DMS53 treated with DMSO at 0.1 percent for 48 hours (cell line): ENCODE data around the gene OR10H5.
"Not testable (repeated sequence)": the region's sequence is repeated elsewhere in the genome, so short reads cannot be mapped to it uniquely, and the experiment has no call there.

ENCODE experiments used
- DNase-seq: peaks from one replicate; lab custom pipeline; 2025; ENCODE audit not compliant: unreplicated experiment; lab: John Stamatoyannopoulos, UW

The OR10H5 gene, protein sequence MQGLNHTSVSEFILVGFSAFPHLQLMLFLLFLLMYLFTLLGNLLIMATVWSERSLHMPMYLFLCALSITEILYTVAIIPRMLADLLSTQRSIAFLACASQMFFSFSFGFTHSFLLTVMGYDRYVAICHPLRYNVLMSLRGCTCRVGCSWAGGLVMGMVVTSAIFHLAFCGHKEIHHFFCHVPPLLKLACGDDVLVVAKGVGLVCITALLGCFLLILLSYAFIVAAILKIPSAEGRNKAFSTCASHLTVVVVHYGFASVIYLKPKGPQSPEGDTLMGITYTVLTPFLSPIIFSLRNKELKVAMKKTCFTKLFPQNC

DNA sequence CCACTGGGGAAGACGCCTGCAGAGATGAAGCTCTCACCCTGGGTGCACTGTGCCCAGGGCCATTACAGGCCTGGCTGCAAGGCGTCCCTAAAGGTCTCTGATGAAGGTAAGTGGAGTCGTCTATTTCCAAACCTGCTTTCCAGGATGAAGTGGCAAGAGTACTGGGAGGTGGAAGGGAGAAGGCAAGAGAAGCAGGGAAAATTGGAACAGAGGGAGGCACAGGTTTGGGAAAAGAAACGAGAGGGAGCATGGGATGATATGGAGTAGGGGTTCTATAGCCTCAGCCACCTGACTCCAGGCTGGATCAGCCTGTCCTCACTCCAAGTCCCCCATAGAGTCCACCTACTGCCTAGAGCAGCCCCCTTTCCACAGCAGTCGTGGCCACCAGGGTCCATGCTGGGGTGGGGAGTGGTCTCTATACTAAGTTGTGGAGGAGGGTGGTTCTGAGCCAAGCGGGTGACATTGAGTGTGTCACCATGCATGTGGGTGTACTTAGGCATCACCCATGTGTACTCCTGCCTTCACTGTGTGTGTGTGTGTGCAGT is at the start of gene OR10H5:
Gene OR10H5 (plus strand): TSS at position 51 of the 545 bp plus-strand sequence. CDS start 6,388 bp downstream, outside the sequence.
- no peak for DNase-seq

DNA sequence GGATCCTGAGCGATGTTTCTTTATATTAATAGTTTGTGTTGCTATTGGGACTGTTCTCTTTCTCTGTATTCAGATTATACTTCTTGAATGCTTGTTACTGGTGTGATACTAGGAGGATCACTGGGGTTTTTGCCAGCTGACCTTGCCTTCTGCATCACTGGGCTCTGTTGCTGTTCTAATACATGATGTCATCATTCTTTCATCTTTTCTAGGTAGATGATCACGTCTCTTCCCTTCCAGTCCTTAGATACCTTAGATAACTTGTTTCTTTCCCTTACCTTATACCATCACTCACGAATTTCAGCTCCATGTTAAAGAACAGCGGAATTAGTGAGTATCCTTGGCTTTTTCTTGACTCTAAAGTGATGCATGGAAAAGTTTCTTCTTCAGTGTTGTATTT is 49.7 kb upstream of the OR10H5 start, which contains the start of gene OR10H3:
Gene OR10H3 (plus strand): TSS at position 264 of the 400 bp plus-strand sequence. CDS start 3,408 bp downstream, outside the sequence.
- DNase-seq = no peak

DNA sequence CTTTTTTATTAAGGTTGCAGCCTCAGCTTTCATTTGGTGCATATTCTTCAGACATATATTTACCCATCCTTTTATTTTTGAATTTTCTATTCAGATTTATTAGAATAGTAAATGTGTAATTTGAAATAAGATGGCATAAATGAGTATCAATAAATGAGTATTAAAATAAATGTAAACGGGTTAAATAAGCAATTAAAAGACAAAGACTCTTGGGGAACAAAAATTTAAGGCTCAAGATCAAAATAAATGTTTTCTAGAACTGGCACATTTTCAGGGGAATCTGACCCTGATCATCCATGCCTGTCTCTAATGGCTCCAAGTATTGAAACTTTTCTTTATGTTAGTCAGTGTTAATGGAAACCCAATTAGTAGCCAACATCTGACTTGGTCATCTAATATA is 46.7 kb upstream of the OR10H5 start:
- no peak for DNase-seq

DNA sequence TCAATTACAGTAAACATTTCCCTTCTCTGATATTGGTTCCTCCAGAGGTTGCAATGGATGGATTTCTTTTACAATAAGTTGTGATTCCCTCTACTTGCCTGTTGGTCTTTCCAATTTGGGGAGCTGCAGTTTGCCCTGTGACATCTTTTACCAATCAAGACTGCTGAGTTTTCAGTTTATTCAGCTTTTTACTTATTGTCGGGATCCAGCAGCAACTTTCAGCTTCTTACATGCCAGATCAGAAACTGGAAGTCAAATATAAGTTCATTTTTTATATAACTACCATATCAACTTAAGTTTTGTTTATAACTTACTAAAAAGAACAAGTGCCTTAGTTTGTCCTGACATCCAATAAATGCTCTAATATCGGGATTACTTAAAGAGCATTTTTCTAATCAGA is 39.2 kb upstream of the OR10H5 start:
- no peak for DNase-seq

DNA sequence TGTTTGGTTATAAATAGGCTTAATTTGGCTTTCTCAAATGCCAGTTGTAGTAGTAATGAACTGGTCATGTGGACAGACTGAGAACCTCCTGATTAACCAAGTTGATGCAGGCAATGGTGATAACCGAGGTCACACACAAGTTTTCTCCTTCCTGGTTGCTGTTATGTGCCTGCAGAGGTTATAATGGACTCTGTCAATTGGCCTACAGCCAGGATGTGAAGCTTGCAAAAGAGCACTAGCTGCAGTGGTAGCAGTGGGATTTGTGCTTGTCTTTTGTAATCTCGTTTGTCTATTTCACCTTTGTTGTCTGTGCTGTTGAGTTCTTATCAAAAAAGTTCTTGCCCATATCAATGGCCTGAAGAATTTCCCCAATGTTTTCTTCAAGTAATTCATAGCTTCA is 29.1 kb upstream of the OR10H5 start:
- no peak for DNase-seq

DNA sequence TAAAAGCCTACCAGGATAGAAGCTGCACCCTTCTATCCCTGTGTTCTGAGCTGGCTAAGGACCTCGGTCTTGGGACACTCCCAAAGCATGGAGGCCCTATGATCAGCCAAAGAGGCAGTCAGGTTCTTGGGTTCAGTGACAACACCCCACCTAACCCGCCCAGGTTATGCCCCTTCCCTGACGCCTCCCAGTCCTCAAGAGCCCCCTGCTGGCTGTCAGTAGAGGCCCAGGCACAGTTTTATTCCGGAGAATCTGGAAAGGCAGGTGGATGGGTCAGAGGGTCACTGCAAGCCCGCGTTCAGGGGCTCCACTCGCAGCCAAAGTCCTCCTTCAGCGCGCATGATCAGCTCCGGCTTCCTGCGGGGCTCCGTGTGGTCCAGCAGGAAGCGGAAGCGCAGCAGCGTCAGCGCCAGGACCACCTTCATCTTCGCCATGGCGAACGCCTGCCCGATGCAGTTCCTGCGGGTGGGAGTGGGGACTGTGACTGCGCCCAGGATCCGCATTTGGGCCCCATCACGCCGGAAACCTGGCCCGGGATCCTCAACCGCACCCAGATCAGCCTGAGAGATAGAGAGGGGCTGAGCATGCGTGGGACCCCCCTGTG is 27.4 kb upstream of the OR10H5 start:
- DNase-seq = no peak

DNA sequence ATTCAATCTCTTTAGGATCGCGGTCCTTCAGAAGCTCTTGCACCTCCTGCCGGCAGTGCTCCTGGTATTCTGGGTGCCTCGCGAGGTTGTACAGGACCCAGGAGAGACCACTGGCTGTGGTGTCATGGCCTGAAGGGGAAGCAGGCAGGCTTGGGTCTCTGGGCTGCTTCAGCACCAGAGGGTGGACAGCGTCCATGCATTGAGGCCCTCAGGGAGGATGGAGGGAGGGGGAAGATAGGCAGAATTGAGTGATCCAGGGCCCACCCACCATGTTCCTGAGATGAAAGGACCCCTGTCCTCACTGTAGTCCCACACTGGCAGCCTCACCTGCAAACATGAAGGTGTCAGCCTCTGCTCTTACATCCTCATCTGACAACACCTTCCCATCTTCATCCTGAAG is 17.9 kb upstream of the OR10H5 start:
- no peak for DNase-seq

DNA sequence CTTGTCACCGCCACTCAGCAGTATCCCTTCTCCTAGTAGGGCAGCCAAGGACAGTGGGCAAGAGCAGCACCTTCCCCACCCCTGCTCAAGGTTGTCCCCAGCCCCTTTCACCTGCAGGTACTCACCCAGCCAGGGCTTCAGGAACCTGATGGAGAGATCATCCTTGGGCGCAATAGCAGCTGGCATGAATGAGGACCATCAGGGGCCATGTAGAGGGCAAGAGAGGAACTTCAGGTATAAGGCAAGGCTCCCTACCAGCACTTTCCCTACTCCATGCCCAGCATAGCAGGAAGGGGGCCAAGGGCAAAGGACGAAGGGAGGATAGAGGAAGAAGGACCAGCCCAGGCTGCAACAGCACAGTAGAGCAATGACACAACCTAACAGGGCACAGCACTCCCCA is 13.3 kb upstream of the OR10H5 start:
- not testable (repeated sequence) for DNase-seq

DNA sequence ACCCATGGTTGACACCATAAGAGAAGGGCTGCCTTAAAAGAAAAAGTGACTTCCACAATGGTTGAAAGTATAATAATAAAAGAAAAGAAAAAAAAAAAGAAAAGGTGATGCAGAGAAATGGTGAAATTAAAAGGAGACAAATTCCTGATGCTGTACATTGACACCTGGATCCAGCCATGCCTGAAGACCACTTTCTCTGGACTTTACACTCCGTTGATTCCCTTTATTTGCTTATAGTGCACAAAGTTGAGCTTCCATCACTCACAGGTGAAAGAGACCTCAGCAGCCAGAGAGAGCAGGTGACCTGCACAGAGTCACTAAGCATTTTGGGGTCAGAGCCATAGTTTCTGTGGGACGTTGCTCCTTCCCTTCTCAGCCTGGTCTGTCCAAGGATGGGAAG is 12.2 kb upstream of the OR10H5 start:
- DNase-seq = no peak

DNA sequence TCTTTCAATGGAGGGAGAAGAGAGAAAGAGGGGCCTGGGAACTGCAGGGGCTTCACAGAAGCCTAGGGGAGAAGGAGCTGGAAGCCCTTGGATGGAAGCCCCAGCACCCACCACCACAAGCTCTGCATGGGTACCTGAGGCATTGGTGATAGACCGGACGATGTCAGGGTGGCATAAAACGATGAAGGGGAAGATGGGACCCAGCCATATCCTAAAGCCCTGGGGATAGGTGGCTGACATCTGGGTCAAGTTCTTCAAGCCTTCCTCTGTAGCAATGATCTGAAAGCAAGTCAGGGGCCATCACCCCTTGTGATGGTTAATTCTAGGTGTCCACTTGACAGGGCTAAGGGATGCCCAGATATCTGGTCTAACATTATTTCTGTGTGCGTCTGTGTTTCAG is 11.2 kb upstream of the OR10H5 start:
- no peak for DNase-seq

DNA sequence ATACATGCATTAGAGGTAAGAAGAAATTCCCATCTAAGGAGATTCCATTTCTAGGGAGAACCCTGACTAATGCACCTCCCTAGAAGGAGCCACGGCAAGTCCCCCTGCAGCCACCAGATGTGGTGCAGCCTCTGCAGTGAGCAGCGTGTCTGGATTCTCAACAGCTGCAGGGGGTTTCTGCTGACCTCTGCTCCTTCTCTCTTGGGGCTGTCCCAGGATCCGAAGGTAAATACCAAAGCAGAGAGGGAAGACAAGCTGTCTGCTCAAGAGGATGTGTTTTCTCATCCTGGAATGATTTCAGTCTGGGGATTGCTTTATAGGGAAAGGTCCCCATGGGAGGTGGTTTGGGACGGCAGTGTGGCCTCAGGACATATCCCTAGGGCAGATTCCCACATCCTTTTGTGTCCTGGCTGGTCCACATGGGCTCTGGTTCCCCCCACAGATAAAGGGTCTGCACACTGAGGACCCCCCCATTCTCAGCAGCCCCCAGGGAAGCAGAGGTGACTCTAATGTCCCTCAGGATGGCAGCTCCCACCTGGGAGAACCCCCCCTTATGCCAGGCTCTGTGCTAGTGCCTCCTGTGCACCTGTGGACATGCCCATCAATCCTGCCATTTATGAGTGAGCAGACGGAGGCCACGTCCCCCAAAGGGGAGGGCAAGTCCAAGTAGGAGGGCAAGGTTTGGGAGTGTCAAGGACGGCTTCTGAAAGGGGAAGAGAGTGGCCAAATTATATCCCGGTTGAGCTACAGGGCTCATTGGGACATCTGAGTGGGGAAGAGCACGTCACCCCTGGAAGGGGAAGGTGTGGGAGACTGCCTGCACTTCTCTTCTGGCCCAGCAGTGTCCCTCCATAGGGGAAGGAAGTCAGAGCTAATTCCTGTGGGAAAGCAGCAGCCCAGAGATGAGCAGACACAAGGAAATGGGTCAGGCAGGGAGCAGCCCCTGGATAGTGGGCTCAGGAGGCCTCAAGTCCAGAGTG is 10.2 kb upstream of the OR10H5 start:
- no peak for DNase-seq

DNA sequence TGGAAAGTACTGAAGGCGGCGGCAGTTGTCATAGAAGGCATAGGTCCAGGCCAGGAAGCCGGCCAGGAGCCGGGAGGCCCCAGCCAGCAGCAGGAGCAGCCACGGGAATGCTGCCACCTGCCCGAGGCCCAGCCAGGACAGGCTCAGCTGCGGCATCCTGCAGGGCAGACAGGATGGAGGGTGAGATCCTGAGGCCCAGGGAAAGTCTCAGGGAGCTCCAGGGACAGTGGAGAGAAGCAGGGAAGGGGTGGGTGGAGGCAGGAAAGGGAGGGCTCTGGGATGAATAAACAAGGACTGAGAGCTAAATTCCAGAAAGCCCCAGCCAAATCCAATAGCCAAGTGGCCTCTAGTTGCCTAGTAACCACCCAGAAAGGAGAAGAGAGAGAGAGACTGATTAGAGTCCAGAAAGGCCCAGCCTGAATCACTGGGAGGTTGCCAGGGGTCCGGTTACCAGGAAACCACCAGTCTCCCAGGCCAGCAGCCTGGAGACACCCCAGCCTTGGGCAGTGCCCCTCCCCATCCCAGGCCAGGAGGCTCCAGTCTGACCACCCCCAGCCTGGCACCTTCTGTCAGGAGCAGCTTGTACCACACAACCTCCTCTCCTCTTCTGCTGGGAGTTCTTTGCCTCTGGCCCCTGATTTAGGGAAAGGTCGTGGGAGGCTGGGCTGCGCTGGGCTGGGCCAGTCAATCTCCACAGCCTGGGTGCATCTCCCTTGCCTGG is 7.5 kb upstream of the OR10H5 start:
- DNase-seq = no peak

DNA sequence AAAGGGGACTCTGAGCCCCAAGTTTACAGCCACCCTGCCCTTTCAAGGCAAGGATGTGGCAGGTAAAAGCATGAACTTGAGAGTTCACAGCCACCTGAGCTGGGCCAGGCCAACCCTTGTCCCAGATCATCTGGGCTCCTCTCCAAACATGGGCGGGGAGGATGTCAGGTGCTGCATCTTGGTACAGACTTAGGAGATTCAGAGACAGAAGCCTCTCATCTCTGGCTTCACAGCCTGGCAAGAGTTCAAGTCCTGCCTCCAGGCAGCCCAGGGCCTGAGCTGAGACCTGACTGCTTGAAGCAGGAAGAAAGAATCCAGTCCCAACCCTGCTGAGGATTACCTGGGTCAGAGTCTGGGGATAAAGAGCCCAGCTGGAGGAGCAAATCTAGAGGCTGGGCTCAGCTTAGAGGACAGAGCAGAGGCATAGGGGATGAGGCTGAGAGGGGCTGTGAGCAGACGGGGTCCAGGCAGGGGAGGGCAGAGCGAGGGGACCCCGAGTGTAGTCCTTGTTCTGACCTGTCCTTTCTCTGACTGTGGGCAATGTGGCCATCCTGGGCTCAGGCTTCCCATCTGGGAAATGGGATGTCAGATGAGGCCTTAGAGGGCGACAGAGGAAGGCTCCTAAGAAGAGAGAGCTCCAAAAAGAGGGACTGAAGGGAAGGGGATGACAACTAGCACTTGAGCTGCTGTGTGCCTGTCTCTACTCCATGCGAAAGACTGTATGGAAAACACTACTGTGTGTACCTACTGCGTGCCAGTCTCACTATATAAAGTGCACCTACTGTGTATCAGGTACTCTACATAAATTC is 6.6 kb upstream of the OR10H5 start:
- no peak for DNase-seq

DNA sequence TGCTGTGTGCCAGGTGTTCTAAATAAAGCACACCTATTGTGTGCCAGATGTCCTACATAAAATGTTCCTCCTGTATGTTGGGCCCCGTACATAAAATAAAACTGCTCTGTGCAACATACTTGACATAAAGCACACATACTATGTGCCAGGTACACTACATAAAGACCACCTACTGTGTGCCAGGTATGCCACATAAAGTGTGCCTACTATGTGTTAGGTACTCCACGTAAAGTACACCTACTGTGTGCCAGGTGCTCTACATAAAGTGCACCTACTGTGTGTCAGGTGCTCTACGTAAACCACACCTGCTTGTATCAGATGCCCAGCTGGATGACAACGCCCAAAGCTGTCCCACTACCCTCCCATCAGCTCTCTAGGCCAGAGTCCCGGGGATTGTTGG is 5.8 kb upstream of the OR10H5 start:
- DNase-seq = no peak

DNA sequence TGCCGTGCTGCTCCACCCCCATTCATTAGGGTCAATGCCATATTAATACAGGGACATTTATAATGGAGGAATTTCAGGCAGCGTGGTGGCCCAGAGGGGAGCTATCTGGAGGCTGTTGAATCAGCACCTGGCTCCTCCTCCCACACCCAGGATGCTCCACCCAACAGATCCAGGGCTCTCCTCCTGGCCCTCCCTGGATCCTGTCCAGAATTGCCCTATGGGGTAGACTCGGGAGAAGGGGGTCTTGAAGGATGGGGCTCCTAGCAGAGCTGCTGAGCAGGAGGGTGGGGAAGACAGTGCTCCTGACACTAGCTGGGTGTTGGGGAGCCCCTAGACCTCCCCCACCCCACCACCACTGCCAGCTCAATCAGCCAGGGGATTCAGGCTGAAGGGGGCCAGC is 5.2 kb upstream of the OR10H5 start:
- DNase-seq = no peak

DNA sequence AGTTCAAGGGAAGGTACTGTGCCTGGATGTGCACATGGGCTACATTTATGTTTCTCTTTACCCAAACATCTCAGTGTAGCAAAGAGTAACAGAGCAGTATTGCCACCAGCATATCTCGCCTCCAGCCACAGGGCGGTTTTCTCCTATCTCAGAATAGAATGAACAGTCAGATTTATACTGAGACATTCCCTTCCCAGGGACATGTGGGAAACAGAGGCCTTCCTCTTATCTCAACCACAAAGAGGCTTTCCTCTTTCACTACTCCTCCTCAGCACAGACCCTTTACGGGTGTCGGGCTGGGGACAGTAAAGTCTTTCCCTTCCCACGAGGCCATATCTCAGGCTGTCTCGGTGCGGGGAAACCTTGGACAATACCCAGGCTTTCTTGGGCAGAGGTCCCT is 4.6 kb upstream of the OR10H5 start:
- not testable (repeated sequence) for DNase-seq

DNA sequence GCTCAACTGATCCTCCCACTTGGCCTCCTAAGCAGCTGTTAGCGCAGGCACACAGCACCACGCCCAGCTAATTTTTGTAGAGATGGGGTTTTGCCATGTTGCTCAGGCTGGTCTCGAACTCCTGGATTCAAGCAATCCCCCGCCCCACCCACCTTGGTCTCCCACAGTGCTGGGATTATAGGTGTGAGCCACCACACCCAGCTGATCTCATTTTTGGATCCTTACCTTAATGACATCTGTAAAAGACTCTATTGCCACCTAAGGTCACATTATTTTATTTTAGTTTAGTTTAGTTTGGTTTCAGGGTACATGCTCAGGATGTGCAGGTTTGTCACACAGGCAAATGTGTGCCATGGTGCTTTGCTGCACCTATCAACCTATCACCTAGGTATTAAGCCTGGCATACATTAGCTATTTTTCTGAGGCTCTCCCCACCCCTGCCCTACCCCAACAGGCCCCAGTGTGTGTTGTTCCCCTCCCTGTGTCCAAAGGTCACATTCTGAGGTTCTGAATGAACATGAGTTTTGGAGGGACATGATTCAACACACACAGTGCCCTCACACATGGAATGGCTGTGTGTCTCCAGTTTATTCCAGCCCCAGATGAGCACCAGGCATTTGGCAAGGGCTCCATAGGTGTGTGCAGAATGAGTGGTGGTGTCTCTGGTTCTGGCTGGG is 1.3 kb downstream of the OR10H5 start:
- DNase-seq = no peak

DNA sequence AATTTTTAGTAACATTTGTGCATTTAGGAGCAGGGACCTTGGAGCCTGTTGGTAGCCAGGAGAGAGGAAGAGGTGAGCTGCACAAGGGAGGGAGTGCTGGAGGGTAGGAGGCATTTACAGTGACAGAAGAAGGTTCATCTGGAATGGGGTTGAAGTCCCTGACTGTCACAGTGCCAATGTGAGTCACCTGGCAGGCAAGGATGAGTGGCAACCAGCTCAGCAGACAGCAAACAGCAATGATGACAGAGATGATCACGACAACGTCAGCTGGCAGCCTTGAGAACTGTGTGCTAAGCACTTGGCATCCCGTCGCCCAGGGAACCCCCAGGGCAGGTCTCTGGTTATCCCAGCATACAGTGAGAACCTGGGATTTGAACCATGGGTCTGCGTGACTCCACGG is 2.6 kb downstream of the OR10H5 start:
- no peak for DNase-seq

DNA sequence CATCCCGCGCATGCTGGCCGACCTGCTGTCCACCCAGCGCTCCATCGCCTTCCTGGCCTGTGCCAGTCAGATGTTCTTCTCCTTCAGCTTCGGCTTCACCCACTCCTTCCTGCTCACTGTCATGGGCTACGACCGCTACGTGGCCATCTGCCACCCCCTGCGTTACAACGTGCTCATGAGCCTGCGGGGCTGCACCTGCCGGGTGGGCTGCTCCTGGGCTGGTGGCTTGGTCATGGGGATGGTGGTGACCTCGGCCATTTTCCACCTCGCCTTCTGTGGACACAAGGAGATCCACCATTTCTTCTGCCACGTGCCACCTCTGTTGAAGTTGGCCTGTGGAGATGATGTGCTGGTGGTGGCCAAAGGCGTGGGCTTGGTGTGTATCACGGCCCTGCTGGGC is 6.8 kb downstream of the OR10H5 start:
- DNase-seq = not testable (repeated sequence)
